ENCODE results near the gene RNF212.

DNA sequence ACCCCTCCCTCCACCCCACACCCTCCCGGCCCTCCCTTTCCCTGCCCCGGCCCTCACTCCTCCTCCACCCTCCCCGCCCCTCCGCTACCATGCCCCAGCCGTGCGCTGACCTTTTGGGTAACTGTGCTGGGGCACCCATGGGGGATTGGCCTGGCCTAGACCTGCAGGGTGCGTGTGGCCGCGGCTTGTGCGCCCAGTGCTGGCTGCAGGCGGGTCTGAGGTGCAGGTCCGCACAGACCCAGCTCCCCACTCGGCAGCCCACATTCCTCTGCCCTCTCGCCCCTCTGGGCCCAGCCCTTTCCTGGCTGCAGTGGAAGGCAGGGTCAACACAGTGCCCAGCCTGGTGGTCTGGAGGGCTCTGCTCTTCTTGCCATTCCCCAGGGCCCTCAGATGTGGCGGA is 77.3 kb downstream of the RNF212 start:
- TF ChIP-seq KDM1A (IDR thresholded peaks at IDR 0.05; ENCODE audit: borderline replicate concordance): no peak
- no peak for TF ChIP-seq SIX5 (IDR thresholded peaks at IDR 0.05; ENCODE audit: low read depth, low read length, severe bottlenecking)
- no peak for TF ChIP-seq POLR2AphosphoS5 (IDR thresholded peaks at IDR 0.05; ENCODE audit: low read length)
- TF ChIP-seq RAD21 (IDR thresholded peaks at IDR 0.05; ENCODE audit: insufficient read depth, low read depth, low read length): no peak
- TF ChIP-seq SUZ12 (IDR thresholded peaks at IDR 0.05; ENCODE audit: unreplicated experiment): no peak
- TF ChIP-seq, protein P1, sequence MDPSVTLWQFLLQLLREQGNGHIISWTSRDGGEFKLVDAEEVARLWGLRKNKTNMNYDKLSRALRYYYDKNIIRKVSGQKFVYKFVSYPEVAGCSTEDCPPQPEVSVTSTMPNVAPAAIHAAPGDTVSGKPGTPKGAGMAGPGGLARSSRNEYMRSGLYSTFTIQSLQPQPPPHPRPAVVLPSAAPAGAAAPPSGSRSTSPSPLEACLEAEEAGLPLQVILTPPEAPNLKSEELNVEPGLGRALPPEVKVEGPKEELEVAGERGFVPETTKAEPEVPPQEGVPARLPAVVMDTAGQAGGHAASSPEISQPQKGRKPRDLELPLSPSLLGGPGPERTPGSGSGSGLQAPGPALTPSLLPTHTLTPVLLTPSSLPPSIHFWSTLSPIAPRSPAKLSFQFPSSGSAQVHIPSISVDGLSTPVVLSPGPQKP (IDR thresholded peaks at IDR 0.05; ENCODE audit: low read depth, low read length): no peak

Measured in GM12878 (cell line).